GM23248 (cell line): ENCODE data around the gene FCHO1. TPM values are rescaled to one million over a fixed set of nuclear protein-coding genes. Genes with fewer than 3 reads are reported as not detected.

Experiments
- DNase-seq: peaks from one replicate; pipeline ENCODE4 v3.0.0-alpha.2; 2015
- H2AFZ ChIP-seq: fragments of 200-600 bp; sonication (generic); 2 replicates; pipeline ENCODE4 v1.6.1; 2016; ENCODE audit warnings: antibody characterized with exemption
- H3F3A ChIP-seq: fragments of 200-600 bp; sonication (generic); 2 replicates; pipeline ENCODE4 v1.6.1; 2016; ENCODE audit warnings: mild to moderate bottlenecking, antibody characterized with exemption, mixed run types; ENCODE audit not compliant: insufficient read depth
- H3K27ac ChIP-seq: fragments of 200-600 bp; sonication (generic); 2 replicates; pipeline ENCODE4 v1.5.1; 2016; ENCODE audit warnings: mild to moderate bottlenecking
- H3K27me3 ChIP-seq: fragments of 200-600 bp; sonication (generic); replicated peaks from 2 replicates; pipeline ENCODE4 v1.6.1; 2016; ENCODE audit warnings: mild to moderate bottlenecking; ENCODE audit not compliant: insufficient read depth
- H3K36me3 ChIP-seq: fragments of 200-600 bp; sonication (generic); 2 replicates; pipeline ENCODE4 v1.6.1; 2016; ENCODE audit warnings: low read depth, mild to moderate bottlenecking
- H3K4me1 ChIP-seq: fragments of 200-600 bp; sonication (generic); 2 replicates; pipeline ENCODE4 v1.6.1; 2016; ENCODE audit warnings: mild to moderate bottlenecking; ENCODE audit not compliant: insufficient read depth
- H3K4me2 ChIP-seq: fragments of 200-600 bp; sonication (generic); one replicate; pipeline ENCODE4 v1.6.1; 2016; ENCODE audit warnings: mild to moderate bottlenecking; ENCODE audit not compliant: unreplicated experiment
- H3K4me3 ChIP-seq: fragments of 200-600 bp; sonication (generic); 2 replicates; pipeline ENCODE4 v1.5.1; 2016; ENCODE audit warnings: mild to moderate bottlenecking
- H3K79me2 ChIP-seq: fragments of 200-600 bp; sonication (generic); 2 replicates; pipeline ENCODE4 v1.6.1; 2016; ENCODE audit warnings: mild to moderate bottlenecking; ENCODE audit not compliant: insufficient read depth
- H3K9ac ChIP-seq: fragments of 200-600 bp; sonication (generic); 2 replicates; pipeline ENCODE4 v1.6.1; 2016; ENCODE audit warnings: mild to moderate bottlenecking
- H3K9me2 ChIP-seq: fragments of 200-600 bp; sonication (generic); 2 replicates; pipeline ENCODE4 v1.6.1; 2016; ENCODE audit warnings: mixed run types, mild to moderate bottlenecking, moderate library complexity; ENCODE audit not compliant: insufficient read depth
- H3K9me3 ChIP-seq: fragments of 200-600 bp; sonication (generic); one replicate; pipeline ENCODE4 v1.6.1; 2017; ENCODE audit warnings: low read depth
- H4K20me1 ChIP-seq: fragments of 200-600 bp; sonication (generic); 2 replicates; pipeline ENCODE4 v1.6.0; 2016; ENCODE audit not compliant: insufficient read depth
- EZH2 ChIP-seq: fragments of 200-600 bp; sonication (generic); IDR thresholded peaks from 2 replicates; pipeline ENCODE4 v1.6.1; 2018; ENCODE audit warnings: antibody characterized with exemption, mild to moderate bottlenecking; ENCODE audit not compliant: insufficient read depth, poor library complexity, severe bottlenecking
- EZH2phosphoT487 ChIP-seq: fragments of 200-600 bp; sonication (generic); IDR thresholded peaks from 2 replicates; pipeline ENCODE4 v1.6.1; 2018; ENCODE audit warnings: antibody characterized with exemption, moderate library complexity, mild to moderate bottlenecking, low read depth; ENCODE audit not compliant: insufficient read depth
- WGBS, 2 experiments: methylation state at CpG; one replicate each; pipeline ENCODE4 v1.1.6; 2015 to 2017; ENCODE audit warnings: low lambda C conversion rate in 2 of 2, low coverage in 1 of 2; ENCODE audit errors: missing lambda C conversion rate in 2 of 2; 5-methylcytosine and 5-hydroxymethylcytosine counted together
- in situ Hi-C: fragments of 300-500 bp; cut with MboI; formaldehyde crosslinking; loops from 2 replicates; pipeline ENCODE4 v1.15.0; 2020
- polyA plus RNA-seq: library from polyadenylated mRNA; unstranded; fragments of >200 nt; fragmentation: Nextera tagmentation; extraction: Ambion mirVana; gene quantifications from 2 replicates; pipeline ENCODE4 v1.2.1, GENCODE V29; 2016
- total RNA-seq: library from RNA; depleted of rRNA; stranded (reverse); fragments of >200 nt; shearing (Covaris generic); gene quantifications from 2 replicates; pipeline ENCODE4 v1.2.3, GENCODE V29; 2014; rRNA removed

The FCHO1 gene
- total and polyA plus RNA-seq, 2 experiments from 2014 or later: 0.43 to 1.1 TPM

- peak; percentile 7 for DNase-seq
- WGBS, 2 experiments: 78 to 80% methylated on average over 27 of the region's 27 CpGs
- H3K36me3 ChIP-seq: no peaks in the 10 kb centered on the region
- H3K9ac ChIP-seq: no peak overlapping the region
- TF ChIP-seq EZH2phosphoT487 (no peak), EZH2 (no peak)
- H3F3A ChIP-seq: no peaks in the 10 kb centered on the region
- no peak overlapping the region for H3K4me3 ChIP-seq
- no peaks in the 10 kb centered on the region for H3K4me1 ChIP-seq
- H3K27ac ChIP-seq: no peak overlapping the region
- no peaks in the 10 kb centered on the region for H3K9me2 ChIP-seq
- H3K4me2 ChIP-seq: no peak overlapping the region
- H3K27me3 ChIP-seq: no peaks in the 10 kb centered on the region
- no peaks in the 10 kb centered on the region for H3K9me3 ChIP-seq
- no peaks in the 10 kb centered on the region for H4K20me1 ChIP-seq
- no peaks in the 10 kb centered on the region for H3K79me2 ChIP-seq
- in situ Hi-C loops: no loop called here
- no peak overlapping the region for H2AFZ ChIP-seq
Measured at GRCh38 chr19:17834350-17835181, 83.3 kb downstream of the FCHO1 start.

GRCh38 chr19:17835182-17836006, 84.1 kb downstream of the FCHO1 start:
- no peaks in the 10 kb centered on the region for H3F3A ChIP-seq
- H3K79me2 ChIP-seq: no peaks in the 10 kb centered on the region
- TF ChIP-seq EZH2phosphoT487 (no peak), EZH2 (no peak)
- 55 to 61% methylated on average over 8 of the region's 8 CpGs for WGBS, 2 experiments
- H3K4me1 ChIP-seq: no peaks in the 10 kb centered on the region
- no peaks in the 10 kb centered on the region for H3K27me3 ChIP-seq
- no peak overlapping the region for H3K4me3 ChIP-seq
- no peaks in the 10 kb centered on the region for H3K9me2 ChIP-seq
- H3K9ac ChIP-seq: no peak overlapping the region
- no peak overlapping the region for H2AFZ ChIP-seq
- no peaks in the 10 kb centered on the region for H3K9me3 ChIP-seq
- no peaks in the 10 kb centered on the region for H3K36me3 ChIP-seq
- no peak for DNase-seq
- no peak overlapping the region for H3K27ac ChIP-seq
- no peak overlapping the region for H3K4me2 ChIP-seq
- no peaks in the 10 kb centered on the region for H4K20me1 ChIP-seq
- in situ Hi-C loops: no loop called here

GRCh38 chr19:17836530-17836929, 85.3 kb downstream of the FCHO1 start:
- Histone ChIP-seq H3K9ac (no peak overlapping the region), H3K9me3 (no peaks in the 10 kb centered on the region), H2AFZ (no peak overlapping the region), H3K9me2 (no peaks in the 10 kb centered on the region), H3K4me3 (no peak overlapping the region), H3K27ac (no peak overlapping the region), H3K79me2 (no peaks in the 10 kb centered on the region), H3K4me2 (no peak overlapping the region), H3K36me3 (no peaks in the 10 kb centered on the region), H3K27me3 (no peaks in the 10 kb centered on the region), H3K4me1 (no peaks in the 10 kb centered on the region), H3F3A (no peaks in the 10 kb centered on the region), H4K20me1 (no peaks in the 10 kb centered on the region)
- DNase-seq: no peak
- in situ Hi-C loops: no loop called here
- 74 to 77% methylated on average over 4 of the region's 4 CpGs for WGBS, 2 experiments
- TF ChIP-seq EZH2phosphoT487 (no peak), EZH2 (no peak)

- H3K79me2 ChIP-seq: no peaks in the 10 kb centered on the region
- H3K4me2 ChIP-seq: no peak overlapping the region
- H3K9ac ChIP-seq: no peak overlapping the region
- H3K36me3 ChIP-seq: no peaks in the 10 kb centered on the region
- no peak overlapping the region for H3K4me3 ChIP-seq
- TF ChIP-seq EZH2 (no peak), EZH2phosphoT487 (no peak)
- H3F3A ChIP-seq: no peaks in the 10 kb centered on the region
- DNase-seq: no peak
- H3K9me2 ChIP-seq: no peaks in the 10 kb centered on the region
- no peaks in the 10 kb centered on the region for H3K4me1 ChIP-seq
- H4K20me1 ChIP-seq: no peaks in the 10 kb centered on the region
- no peaks in the 10 kb centered on the region for H3K9me3 ChIP-seq
- no peaks in the 10 kb centered on the region for H3K27me3 ChIP-seq
- no peak overlapping the region for H2AFZ ChIP-seq
- in situ Hi-C loops: no loop called here
- WGBS, 2 experiments: 80 to 84% methylated on average over 7 of the region's 7 CpGs
- H3K27ac ChIP-seq: no peak overlapping the region
Measured at GRCh38 chr19:17837972-17838371, 86.7 kb downstream of the FCHO1 start.

Other genes starting within 250 kb of the FCHO1 start
- gene PGLS, start 239.8 kb upstream of the FCHO1 start, total RNA-seq: 96.0 and 125 TPM in 2 replicates
- gene PGLS, start 239.8 kb upstream of the FCHO1 start, polyA plus RNA-seq: 135 and 140 TPM in 2 replicates
- gene COLGALT1, start 195.8 kb upstream of the FCHO1 start, total RNA-seq: 126 and 134 TPM in 2 replicates
- 98.9 and 104 TPM in 2 replicates for gene COLGALT1, start 195.8 kb upstream of the FCHO1 start, polyA plus RNA-seq
- gene UNC13A, start 63.1 kb upstream of the FCHO1 start, total RNA-seq: under 0.01 and 0.11 TPM in 2 replicates
- 0.03 TPM in 2 replicates for gene UNC13A, start 63.1 kb upstream of the FCHO1 start, polyA plus RNA-seq
- 20.4 and 37.1 TPM in 2 replicates for gene MAP1S, start 32.0 kb upstream of the FCHO1 start, total RNA-seq
- gene MAP1S, start 32.0 kb upstream of the FCHO1 start, polyA plus RNA-seq: 41.7 and 44.8 TPM in 2 replicates
- gene B3GNT3, start 43.7 kb downstream of the FCHO1 start, total RNA-seq: not detected in 2 replicates
- not detected in 2 replicates for gene B3GNT3, start 43.7 kb downstream of the FCHO1 start, polyA plus RNA-seq
- not detected in 2 replicates for gene INSL3, start 70.0 kb downstream of the FCHO1 start, total RNA-seq
- not detected in 2 replicates for gene INSL3, start 70.0 kb downstream of the FCHO1 start, polyA plus RNA-seq
- 5.9 and 8.7 TPM in 2 replicates for gene JAK3, start 96.5 kb downstream of the FCHO1 start, total RNA-seq
- gene JAK3, start 96.5 kb downstream of the FCHO1 start, polyA plus RNA-seq: 4.1 and 5.0 TPM in 2 replicates
- gene RPL18A, start 108.4 kb downstream of the FCHO1 start, total RNA-seq: 680 and 837 TPM in 2 replicates
- 1,456 and 1,474 TPM in 2 replicates for gene RPL18A, start 108.4 kb downstream of the FCHO1 start, polyA plus RNA-seq
- gene SLC5A5, start 120.5 kb downstream of the FCHO1 start, total RNA-seq: not detected in 2 replicates
- gene SLC5A5, start 120.5 kb downstream of the FCHO1 start, polyA plus RNA-seq: not detected in 2 replicates
- gene CCDC124, start 181.5 kb downstream of the FCHO1 start, total RNA-seq: 14.4 and 29.6 TPM in 2 replicates
- gene CCDC124, start 181.5 kb downstream of the FCHO1 start, polyA plus RNA-seq: 125 and 130 TPM in 2 replicates
- gene KCNN1, start 215.6 kb downstream of the FCHO1 start, total RNA-seq: not detected in 2 replicates
- gene KCNN1, start 215.6 kb downstream of the FCHO1 start, polyA plus RNA-seq: not detected in 2 replicates